Vein endothelial cell (primary cell): ENCODE results near the gene DRAM2. TPM values are rescaled to one million over a fixed set of nuclear protein-coding genes. Genes with fewer than 3 reads are reported as not detected.

Experiments used
- small RNA-seq: library from RNA; depleted of rRNA; stranded (forward); fragments of <200 nt; gene quantifications from one replicate; pipeline ENCODE3, GENCODE V24; 2012
- total RNA-seq: library from RNA; depleted of rRNA; stranded (reverse); fragments of >200 nt; gene quantifications from 2 replicates; pipeline ENCODE4 v1.2.3, GENCODE V29; 2012

The DRAM2 gene
- 44.8 and 45.4 TPM in 2 replicates for total RNA-seq

DNA sequence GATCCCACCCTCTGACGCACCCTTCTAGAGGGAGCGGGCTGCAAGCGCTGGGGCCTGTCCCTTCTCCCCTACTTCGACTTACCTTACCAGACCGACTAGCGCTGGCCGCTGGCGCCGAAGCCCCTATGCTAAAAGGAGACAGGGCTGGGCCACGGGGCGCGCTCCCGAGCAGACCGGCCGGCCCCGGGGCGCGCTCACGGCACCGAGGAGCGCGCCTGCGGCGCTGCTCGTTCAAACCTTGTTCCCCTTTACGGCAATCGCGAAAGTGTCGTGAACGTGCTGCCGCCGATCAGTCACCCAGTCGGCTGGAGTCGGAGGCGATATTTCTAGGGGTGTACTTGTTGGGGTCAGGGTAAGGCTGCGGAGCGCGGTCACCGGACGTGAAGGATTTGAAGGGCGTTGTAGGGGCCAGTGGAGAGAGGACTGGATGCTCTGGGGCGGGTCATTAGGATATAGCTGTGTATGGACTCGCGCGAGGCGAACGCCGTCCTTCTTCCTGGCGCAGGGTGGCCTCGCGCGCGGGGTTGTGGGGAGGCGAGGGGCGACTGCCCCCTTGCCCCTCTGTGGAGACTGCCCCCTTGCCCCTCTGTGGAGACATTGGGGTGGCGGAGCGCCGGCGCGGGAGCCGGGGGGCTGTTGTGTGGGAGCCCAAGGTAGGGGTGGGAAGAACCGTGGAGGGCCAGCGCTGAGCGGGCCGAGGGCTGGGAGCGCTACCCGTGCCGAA lies at the start of gene DRAM2, which contains the start of gene CEPT1:
DRAM2 (minus strand) TSS at position 138 of the 724 bp plus-strand sequence. CDS start 8,539 bp downstream, outside the sequence.
CEPT1 (plus strand) TSS at position 268 of the 724 bp plus-strand sequence. CDS start 7,492 bp downstream, outside the sequence.

Small RNA genes within 50 kb of the gene (small RNA-seq; reads per million reads assigned to genes)
- not detected for gene AL355816.1

Other genes starting within 250 kb of the DRAM2 start
- 15.0 and 17.8 TPM in 2 replicates for gene LRIF1, start 176.2 kb downstream of the DRAM2 start, total RNA-seq
- gene CEPT1, start 130 bp upstream of the DRAM2 start, total RNA-seq: 27.1 and 33.9 TPM in 2 replicates
- gene DENND2D, start 60.6 kb upstream of the DRAM2 start, total RNA-seq: 0.76 and 0.98 TPM in 2 replicates
- not detected in 2 replicates for gene CHI3L2, start 87.6 kb upstream of the DRAM2 start, total RNA-seq
- gene CHIA, start 150.8 kb upstream of the DRAM2 start, total RNA-seq: not detected in 2 replicates